Measurements from ENCODE around the gene TNNI2.

The TNNI2 gene

GRCh38 chr11:1844221-1845094, 5.7 kb downstream of the TNNI2 start:
- Histone ChIP-seq H3K36me3 (ENCODE audit: insufficient read depth, low read depth, low read length) (no peaks in the 10 kb centered on the region), H3K9me3 (ENCODE audit: insufficient read depth, low read depth, low read length) (no peaks in the 10 kb centered on the region), H3K27ac (ENCODE audit: low read length) (no peak overlapping the region), H3K27me3 (ENCODE audit: insufficient read depth, low read length) (peaks cover 8% of the 10 kb centered on the region; the same call in 1 of the 2 replicates), H3K4me1 (ENCODE audit: insufficient read depth, low read length) (no peaks in the 10 kb centered on the region), H3K4me3 (ENCODE audit: low read length) (no peak overlapping the region), H3K9ac (ENCODE audit: low read depth, low read length) (no peak overlapping the region)

- Histone ChIP-seq H3K9ac (ENCODE audit: low read depth, low read length) (no peak overlapping the region), H3K4me1 (ENCODE audit: insufficient read depth, low read length) (no peaks in the 10 kb centered on the region)
Observed at GRCh38 chr11:1845095-1845429, 6.3 kb downstream of the TNNI2 start.

GRCh38 chr11:1845561-1846452, 7.0 kb downstream of the TNNI2 start:
- no peaks in the 10 kb centered on the region for H3K4me1 ChIP-seq (ENCODE audit: insufficient read depth, low read length)

More at GRCh38 chr11:1845095-1845429, 6.3 kb downstream of the TNNI2 start:
- Histone ChIP-seq H3K27ac (ENCODE audit: low read length) (no peak overlapping the region), H3K9me3 (ENCODE audit: insufficient read depth, low read depth, low read length) (no peaks in the 10 kb centered on the region), H3K27me3 (ENCODE audit: insufficient read depth, low read length) (peaks cover 8% of the 10 kb centered on the region; the same call in 1 of the 2 replicates), H3K4me3 (ENCODE audit: low read length) (no peak overlapping the region), H3K36me3 (ENCODE audit: insufficient read depth, low read depth, low read length) (no peaks in the 10 kb centered on the region)

GRCh38 chr11:1846453-1846932, 7.7 kb downstream of the TNNI2 start:
- Histone ChIP-seq H3K27me3 (ENCODE audit: insufficient read depth, low read length) (peaks cover 8% of the 10 kb centered on the region; the same call in 1 of the 2 replicates), H3K4me3 (ENCODE audit: low read length) (no peak overlapping the region), H3K9ac (ENCODE audit: low read depth, low read length) (no peak overlapping the region), H3K36me3 (ENCODE audit: insufficient read depth, low read depth, low read length) (no peaks in the 10 kb centered on the region), H3K27ac (ENCODE audit: low read length) (no peak overlapping the region), H3K9me3 (ENCODE audit: insufficient read depth, low read depth, low read length) (no peaks in the 10 kb centered on the region), H3K4me1 (ENCODE audit: insufficient read depth, low read length) (no peaks in the 10 kb centered on the region)

More at GRCh38 chr11:1845561-1846452, 7.0 kb downstream of the TNNI2 start:
- H3K27ac ChIP-seq (ENCODE audit: low read length), result no peak overlapping the region
- H3K9me3 ChIP-seq (ENCODE audit: insufficient read depth, low read depth, low read length), result no peaks in the 10 kb centered on the region
- peaks cover 8% of the 10 kb centered on the region; the same call in 1 of the 2 replicates for H3K27me3 ChIP-seq (ENCODE audit: insufficient read depth, low read length)
- H3K9ac ChIP-seq (ENCODE audit: low read depth, low read length), result no peak overlapping the region
- H3K36me3 ChIP-seq (ENCODE audit: insufficient read depth, low read depth, low read length), result no peaks in the 10 kb centered on the region
- H3K4me3 ChIP-seq (ENCODE audit: low read length), result no peak overlapping the region

- Histone ChIP-seq H3K9ac (ENCODE audit: low read depth, low read length) (no peak overlapping the region), H3K4me3 (ENCODE audit: low read length) (no peak overlapping the region), H3K9me3 (ENCODE audit: insufficient read depth, low read depth, low read length) (no peaks in the 10 kb centered on the region), H3K4me1 (ENCODE audit: insufficient read depth, low read length) (no peaks in the 10 kb centered on the region), H3K27ac (ENCODE audit: low read length) (no peak overlapping the region), H3K36me3 (ENCODE audit: insufficient read depth, low read depth, low read length) (no peaks in the 10 kb centered on the region), H3K27me3 (ENCODE audit: insufficient read depth, low read length) (peaks cover 8% of the 10 kb centered on the region; the same call in 1 of the 2 replicates)
Observed at GRCh38 chr11:1847006-1847735, 8.4 kb downstream of the TNNI2 start.

- Histone ChIP-seq H3K36me3 (ENCODE audit: insufficient read depth, low read depth, low read length) (no peaks in the 10 kb centered on the region), H3K27me3 (ENCODE audit: insufficient read depth, low read length) (peaks cover 8% of the 10 kb centered on the region; the same call in 1 of the 2 replicates), H3K27ac (ENCODE audit: low read length) (no peak overlapping the region), H3K4me1 (ENCODE audit: insufficient read depth, low read length) (no peaks in the 10 kb centered on the region), H3K9ac (ENCODE audit: low read depth, low read length) (no peak overlapping the region), H3K4me3 (ENCODE audit: low read length) (no peak overlapping the region), H3K9me3 (ENCODE audit: insufficient read depth, low read depth, low read length) (no peaks in the 10 kb centered on the region)
Observed at GRCh38 chr11:1847926-1848639, 9.3 kb downstream of the TNNI2 start.

- H3K27me3 ChIP-seq (ENCODE audit: insufficient read depth, low read length), result peaks cover 8% of the 10 kb centered on the region; the same call in 1 of the 2 replicates
- no peak overlapping the region for H3K9ac ChIP-seq (ENCODE audit: low read depth, low read length)
- no peaks in the 10 kb centered on the region for H3K36me3 ChIP-seq (ENCODE audit: insufficient read depth, low read depth, low read length)
- H3K9me3 ChIP-seq (ENCODE audit: insufficient read depth, low read depth, low read length), result no peaks in the 10 kb centered on the region
- no peak overlapping the region for H3K27ac ChIP-seq (ENCODE audit: low read length)
- no peak overlapping the region for H3K4me3 ChIP-seq (ENCODE audit: low read length)
- H3K4me1 ChIP-seq (ENCODE audit: insufficient read depth, low read length), result no peaks in the 10 kb centered on the region
Observed at GRCh38 chr11:1848640-1849430, 10.1 kb downstream of the TNNI2 start.

GRCh38 chr11:1851468-1852180, 12.8 kb downstream of the TNNI2 start:
- Histone ChIP-seq H3K9me3 (ENCODE audit: insufficient read depth, low read depth, low read length) (no peaks in the 10 kb centered on the region), H3K9ac (ENCODE audit: low read depth, low read length) (no peak overlapping the region), H3K27me3 (ENCODE audit: insufficient read depth, low read length) (no peaks in the 10 kb centered on the region), H3K36me3 (ENCODE audit: insufficient read depth, low read depth, low read length) (no peaks in the 10 kb centered on the region), H3K4me1 (ENCODE audit: insufficient read depth, low read length) (no peaks in the 10 kb centered on the region), H3K27ac (ENCODE audit: low read length) (no peak overlapping the region), H3K4me3 (ENCODE audit: low read length) (no peak overlapping the region)

- H3K27ac ChIP-seq (ENCODE audit: low read length), result no peak overlapping the region
- H3K4me3 ChIP-seq (ENCODE audit: low read length), result no peak overlapping the region
- no peak overlapping the region for H3K9ac ChIP-seq (ENCODE audit: low read depth, low read length)
- H3K36me3 ChIP-seq (ENCODE audit: insufficient read depth, low read depth, low read length), result no peaks in the 10 kb centered on the region
- H3K27me3 ChIP-seq (ENCODE audit: insufficient read depth, low read length), result no peaks in the 10 kb centered on the region
- H3K4me1 ChIP-seq (ENCODE audit: insufficient read depth, low read length), result no peaks in the 10 kb centered on the region
- no peaks in the 10 kb centered on the region for H3K9me3 ChIP-seq (ENCODE audit: insufficient read depth, low read depth, low read length)
Observed at GRCh38 chr11:1852271-1852876, 13.6 kb downstream of the TNNI2 start.
